Epithelial cell of prostate (primary cell): ENCODE results near the gene DDX10.
A peak's percentile ranks its signal among the peaks of the same experiment; 100 is the strongest.

ENCODE experiments used
- DNase-seq: peaks from one replicate; pipeline ENCODE4 v3.0.0-alpha.2; 2011; ENCODE audit warnings: low read depth, low spot score
- H3K27ac ChIP-seq: fragments of 450-650 bp; 2 replicates; pipeline ENCODE4 v1.5.1; 2017; ENCODE audit warnings: mild to moderate bottlenecking

Gene DDX10

DNA sequence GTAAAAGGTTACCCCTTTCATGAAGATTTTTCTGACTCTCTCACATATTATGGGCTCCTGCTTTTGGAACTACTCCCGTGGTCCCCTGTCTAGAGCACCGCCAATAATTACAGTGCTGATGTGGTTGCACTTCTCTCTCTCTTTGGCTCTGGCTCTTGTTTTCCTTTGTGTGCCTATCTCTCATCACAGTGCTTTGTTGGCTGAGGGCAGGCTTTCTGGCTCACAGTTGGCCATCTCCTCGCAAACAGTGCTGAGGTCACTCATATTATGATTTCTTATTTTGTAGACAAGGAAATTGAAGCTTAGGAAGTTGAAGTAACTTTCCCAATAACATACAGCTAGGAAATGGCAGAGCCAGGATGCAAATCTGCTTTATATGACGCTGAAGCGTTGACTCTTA lies 192.5 kb downstream of the DDX10 start:
- no peak for DNase-seq
- no peak overlapping the region for H3K27ac ChIP-seq

DNA sequence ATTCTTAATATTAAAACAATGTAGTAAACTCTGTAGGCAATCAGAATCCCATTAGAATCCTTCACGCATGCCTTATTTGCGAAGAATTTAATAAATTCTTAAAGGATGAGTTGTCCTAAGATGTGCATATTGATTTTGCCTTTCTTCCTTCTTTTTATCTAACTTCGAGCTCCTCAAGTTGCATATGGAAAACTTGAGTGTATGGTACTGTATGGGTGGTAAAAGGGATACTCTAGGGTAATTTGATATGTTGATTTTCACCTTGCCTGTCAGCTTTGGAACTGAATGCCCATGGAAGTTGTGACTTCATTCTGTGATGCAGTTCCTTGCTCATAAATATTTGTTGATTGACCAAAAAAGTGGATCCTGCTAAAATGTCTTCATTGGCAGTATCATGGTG lies 193.8 kb downstream of the DDX10 start:
- no peak overlapping the region for H3K27ac ChIP-seq
- DNase-seq = no peak

DNA sequence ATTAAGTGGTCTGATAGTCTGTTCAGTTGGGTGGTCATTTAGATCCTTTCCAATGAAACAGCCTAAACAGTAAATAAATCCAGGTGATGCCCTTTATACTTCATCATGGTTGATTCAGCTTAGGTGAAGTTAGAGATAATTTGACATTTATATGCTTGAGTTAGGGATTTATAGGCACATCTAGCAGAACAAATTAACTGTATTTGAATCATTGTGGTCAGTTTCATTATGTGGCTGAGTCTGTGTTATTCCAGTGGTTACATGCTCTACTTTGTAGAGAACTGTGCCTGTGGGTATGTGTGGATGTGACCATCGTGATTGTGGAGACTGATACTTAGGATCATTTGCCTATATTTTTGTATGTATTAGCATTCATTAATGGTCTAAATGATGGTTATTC lies 194.6 kb downstream of the DDX10 start:
- DNase-seq = no peak
- no peak overlapping the region for H3K27ac ChIP-seq

DNA sequence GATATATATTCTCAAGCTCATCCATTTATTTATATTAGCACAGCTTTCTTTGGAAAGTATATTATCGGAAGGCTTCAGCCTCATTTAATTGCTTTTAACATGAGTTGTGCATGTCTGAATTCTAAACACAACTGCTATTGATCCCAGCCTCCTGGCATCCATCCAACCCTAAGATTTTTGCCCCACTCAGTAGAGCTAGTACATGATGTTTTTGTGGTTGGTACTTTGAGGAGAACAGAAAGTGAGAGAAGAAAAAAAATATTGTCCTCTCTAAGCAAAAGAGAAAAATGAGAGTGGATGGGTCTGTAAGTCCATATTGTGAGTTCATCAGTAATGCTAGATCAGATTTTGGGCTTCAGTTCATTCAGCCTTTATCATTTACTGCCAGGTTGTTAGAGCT lies 198.7 kb downstream of the DDX10 start:
- no peak overlapping the region for H3K27ac ChIP-seq
- DNase-seq = no peak

DNA sequence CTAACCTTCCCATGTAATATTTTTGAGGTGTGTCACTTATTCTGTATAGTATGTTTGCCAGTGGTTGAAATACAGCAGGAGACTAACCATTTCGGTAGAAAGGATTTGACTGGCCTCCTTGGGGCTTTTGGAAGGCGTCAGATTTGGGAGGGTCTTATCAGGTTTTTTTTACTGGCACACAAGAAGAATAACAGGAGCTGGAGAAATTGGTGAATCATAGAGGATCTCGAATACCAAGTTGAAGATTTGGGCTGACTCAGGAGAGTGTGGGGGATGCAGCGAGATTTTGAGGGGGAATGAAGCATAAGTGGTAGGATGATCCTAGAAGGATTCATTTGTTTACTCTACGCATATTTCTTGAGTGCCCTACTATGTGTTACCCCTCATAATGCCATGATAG lies 200.5 kb downstream of the DDX10 start:
- DNase-seq = no peak
- H3K27ac ChIP-seq = no peak overlapping the region

DNA sequence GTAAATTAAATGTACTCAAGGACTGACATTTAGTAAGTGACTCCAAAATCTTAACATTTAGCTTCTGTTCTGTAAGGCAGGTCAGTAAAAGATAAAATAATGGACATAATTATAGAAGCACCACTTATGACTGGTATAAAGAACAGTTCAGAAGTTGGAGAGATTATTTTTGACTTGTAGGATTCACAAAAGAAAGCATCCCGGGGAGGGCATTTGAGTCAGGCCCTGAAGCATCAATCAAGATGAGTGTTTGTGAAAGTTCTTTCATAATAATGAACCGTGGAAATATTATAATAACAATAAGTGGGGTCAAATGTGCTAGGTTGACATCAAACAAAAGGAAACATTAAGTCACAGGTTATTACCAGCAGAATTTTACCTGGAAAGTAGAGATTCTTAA lies 201.9 kb downstream of the DDX10 start:
- DNase-seq = no peak
- no peak overlapping the region for H3K27ac ChIP-seq

DNA sequence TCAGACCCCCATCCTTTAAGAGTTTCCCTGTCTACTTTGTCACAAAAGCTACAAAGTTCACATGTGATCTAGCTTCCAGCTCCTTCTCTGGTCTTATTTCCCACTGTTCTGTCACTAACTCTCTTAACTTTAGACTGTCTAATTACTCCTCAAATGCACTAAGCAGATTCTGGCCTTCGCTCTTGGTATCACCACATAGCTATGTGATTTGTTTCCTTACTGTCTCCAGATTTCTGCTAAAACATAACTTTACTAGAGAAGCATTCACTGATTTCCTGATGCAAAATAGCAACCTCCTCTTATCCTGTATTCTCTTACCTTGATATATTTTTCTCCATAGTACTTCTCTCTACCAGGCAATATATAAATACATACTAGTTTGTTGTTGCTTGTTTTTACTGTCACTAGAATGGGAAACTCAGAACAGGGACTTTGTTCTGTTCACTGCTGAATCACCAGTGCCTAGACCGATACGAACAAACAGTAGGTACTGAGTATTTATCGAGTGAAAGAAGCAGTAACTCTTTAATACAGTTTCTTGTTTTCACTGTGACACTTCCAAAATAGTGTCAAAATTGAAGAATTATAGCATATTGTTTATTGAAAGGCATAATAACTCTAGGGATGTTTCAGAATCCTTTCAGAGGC lies 205.6 kb downstream of the DDX10 start:
- no peak for DNase-seq
- peak overlapping the region; percentile 76 for H3K27ac ChIP-seq

DNA sequence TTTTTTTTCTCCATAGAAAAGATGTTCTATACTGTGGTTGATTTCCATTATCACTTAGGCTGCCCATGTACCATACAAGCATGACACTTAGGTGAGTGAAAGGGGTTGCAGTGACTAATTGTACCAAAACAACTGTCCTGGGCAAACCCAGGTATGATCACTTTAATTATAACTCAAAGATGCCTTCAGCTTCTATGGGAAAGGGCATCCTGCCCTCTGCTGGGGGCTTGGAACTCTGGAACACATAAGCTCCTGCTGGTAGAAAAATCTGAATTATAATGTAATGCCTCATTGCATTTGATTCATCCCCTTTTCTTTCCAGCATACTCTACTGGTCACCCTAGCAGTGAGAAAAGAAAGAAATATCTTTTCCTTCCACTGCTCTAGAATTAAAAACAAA lies 206.3 kb downstream of the DDX10 start:
- DNase-seq = no peak
- peak overlapping the region; percentile 76 for H3K27ac ChIP-seq

DNA sequence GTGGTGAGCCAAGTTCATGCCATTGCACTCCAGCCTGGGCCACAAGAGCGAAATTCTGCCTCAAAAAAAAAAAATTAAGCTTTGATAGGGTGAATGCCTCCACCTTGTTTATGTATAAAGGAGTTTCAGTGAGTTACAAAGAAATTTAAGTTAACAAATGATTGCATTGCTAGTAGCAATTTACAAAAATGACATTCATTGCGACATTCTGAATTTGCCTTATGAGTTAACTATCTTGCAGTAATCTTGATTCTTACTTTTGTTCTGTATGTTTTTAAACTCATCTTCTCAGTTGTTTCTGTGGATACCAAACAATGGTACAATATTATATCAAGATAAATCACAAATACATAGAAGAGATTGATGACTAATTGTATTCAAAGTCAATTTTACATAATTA lies 207.0 kb downstream of the DDX10 start:
- DNase-seq = no peak
- peak overlapping the region; percentile 76 for H3K27ac ChIP-seq

DNA sequence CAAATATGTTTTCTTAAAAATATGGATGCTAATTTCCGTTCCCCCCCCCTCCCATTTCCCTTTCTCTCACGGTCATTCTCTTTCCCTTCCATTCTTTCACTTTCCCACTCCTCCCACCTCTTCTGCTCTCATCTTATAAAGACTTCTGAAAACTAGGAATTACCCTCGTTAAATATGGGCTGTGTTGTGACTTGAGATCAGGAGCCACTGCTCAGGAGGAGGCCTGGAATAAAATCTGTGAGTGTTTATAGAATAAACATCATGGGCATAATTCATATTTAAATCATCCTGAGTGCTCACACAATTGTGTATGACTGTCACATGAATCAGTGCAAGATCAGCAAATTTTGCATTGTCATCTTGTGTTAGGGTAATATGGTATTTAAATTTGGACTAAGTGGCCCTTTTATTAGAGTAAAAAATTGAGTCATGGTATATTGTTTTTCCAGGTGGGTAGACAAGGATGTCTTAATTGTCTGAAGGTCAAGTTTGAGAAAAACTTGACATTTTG lies 208.0 kb downstream of the DDX10 start:
- no peak for DNase-seq
- peak overlapping the region; percentile 76 for H3K27ac ChIP-seq

DNA sequence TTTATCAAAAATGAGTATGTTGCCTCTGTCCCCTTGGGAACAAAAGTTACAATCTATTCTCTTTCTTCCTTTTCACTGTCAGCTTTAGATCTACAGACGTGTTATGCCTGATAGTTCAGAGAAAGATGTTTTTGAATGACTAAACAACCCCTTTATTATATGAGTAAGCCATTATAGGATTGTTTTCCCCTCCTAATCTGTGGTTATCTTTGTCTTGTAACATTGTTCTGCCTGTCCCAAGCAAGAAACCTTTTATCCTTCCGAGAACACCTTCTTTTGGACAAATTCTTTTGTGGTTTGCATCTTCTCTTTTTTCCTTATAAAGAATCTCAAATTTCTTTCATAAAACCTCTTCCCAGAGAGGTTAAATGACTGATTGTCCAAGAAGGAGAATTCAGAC lies 208.4 kb downstream of the DDX10 start:
- H3K27ac ChIP-seq = peak overlapping the region; percentile 76
- no peak for DNase-seq

DNA sequence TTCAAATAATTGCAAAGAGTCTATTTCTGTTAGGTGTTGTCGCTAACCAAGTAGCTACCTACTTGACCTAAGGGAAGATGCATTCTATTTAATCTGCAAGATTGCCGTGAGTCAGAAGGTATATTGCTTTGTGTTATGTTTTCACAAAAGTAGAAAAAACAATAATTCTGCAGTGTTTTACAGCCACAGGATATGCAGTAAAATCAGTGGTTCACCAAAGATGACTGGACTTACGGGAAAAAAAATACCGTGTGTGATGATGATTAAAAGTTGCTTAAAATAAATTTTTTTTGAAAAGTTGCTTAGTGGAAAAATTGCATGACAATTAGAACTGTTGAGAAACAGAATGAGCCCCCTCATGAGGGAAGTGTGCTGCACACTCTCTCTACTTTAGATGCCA lies 209.1 kb downstream of the DDX10 start:
- no peak overlapping the region for H3K27ac ChIP-seq
- no peak for DNase-seq

DNA sequence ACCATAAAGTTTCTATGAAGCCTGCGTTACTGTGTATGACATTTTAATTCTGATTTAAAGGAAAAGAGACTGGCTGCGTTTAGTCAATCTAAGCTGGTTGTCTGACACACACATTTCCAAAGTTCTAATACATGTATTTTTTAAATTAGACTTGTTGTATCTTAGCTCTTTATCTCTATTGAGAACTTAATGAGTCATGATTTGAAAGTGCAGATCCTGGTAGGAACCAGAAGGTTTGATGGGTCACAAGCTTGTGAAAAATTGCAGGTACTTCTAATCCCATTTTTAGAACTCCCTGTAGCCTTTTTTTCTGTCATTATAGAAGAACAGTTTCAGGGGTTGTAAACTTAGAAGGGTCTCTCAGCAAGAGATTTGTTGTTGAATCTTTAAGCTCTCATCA lies 210.3 kb downstream of the DDX10 start:
- H3K27ac ChIP-seq = no peak overlapping the region
- DNase-seq = no peak

DNA sequence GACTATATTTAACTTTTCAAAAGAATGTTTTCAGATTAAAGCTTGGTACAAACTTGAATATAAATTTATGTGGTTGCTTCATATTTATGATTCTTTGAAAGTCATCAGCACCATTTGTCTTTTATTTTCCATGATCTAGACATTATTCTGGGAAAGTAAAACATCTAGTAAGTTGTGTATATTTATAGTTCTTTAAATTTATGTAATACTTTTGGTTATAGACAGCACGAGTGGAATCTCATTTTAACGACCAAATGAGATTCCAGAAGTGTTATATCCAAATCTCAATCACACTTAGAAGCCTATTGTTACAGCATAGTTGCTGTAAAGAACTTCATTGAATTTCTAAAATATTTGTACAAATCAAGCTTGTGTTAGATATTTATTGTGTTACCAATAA lies 212.3 kb downstream of the DDX10 start:
- H3K27ac ChIP-seq = no peak overlapping the region
- DNase-seq = no peak

DNA sequence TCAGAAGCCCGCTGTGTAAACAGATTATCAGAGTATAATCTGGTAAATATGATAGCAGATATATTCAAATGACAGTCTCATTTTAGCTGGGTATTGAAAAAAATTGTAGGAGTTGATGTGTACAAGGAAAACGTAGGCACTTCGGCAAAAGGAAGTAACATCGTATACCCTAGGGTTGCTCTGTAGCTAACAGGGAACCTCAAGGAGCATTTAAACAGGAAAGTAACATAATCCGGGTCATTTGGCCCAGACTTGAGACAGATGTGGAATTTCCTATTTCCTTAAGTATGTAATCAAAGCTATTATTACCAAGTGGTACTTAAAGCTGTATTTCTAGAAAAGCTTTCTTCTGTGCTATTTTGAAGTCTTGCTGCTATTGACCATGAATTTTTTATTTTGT lies 215.6 kb downstream of the DDX10 start:
- no peak for DNase-seq
- no peak overlapping the region for H3K27ac ChIP-seq

DNA sequence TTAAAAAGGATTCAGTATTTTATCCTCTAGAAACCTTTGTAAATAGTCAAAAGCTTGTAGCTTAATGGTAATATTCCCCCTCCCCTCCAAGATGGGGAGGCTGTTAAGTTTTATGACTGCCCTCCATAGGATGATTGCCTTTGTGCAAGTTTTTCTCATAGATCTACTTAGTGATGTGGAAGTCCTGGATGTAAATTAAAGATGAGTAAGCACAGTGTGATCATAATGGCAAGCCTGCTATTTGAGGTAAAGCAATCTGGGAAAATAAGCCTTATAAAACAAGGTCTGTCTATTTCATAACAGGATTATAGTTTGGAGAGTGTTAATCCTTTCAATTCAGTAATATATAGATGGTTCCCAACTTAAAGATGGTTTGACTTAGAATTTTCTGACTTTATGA lies 216.3 kb downstream of the DDX10 start:
- no peak for DNase-seq
- no peak overlapping the region for H3K27ac ChIP-seq

DNA sequence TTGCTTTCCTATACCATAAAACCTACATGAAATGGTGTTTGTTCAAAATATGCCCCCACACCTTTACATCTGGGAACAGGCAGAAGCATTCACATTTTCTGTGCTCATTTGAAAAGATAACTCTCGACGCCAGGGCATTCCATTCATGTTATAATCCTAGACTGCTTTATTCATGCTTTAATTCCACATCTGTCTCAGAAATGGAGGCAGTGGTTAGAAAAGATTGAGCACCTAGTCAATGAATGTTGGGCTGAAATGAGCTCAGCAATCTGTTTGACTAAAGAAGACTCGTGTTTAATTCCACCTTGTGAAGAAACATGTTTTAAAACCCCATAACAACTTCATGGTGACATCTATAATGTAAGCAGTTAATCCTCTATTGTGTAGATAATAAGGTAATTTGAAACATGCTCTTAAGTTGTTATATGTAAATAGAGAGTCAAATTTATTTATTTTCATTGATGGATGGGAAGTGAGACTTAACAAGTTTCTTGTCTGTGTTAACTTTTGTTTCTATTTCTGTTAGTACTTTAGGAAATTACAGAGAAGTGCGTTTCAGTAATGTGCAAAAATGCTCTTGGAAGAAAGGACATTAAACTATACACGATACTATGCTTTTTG lies 217.5 kb downstream of the DDX10 start:
- no peak overlapping the region for H3K27ac ChIP-seq
- no peak for DNase-seq

DNA sequence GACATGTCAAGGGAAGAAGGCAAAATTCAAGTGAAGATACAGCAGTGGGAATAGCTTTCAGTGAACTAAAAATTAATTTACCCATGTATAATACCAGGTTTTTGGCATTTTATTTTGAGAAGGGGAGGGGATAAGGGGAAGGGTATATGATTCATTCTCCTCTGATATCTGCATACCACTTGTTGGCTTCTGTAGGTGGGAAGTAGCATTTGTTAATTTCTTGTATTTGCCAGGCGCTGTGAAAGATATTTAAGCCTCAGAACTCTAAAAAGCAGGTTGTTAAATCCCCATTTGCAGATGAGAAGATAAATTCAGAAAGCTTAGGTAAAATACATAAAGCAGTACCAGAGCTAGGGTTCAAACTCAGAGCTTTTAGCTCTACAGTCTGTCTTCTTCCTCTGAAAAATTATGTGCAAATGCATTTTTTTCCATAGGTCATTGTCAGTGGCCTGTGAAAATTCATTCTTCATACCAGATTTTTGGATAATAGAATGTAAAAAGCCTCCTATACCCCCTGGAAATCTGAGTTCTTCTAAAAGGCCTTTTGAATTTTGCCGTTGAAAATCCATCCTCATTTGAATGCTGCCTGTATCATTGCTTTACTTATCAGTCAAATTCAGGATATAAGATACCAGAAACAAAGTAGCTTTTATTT lies 221.3 kb downstream of the DDX10 start:
- no peak for DNase-seq
- peak overlapping the region; percentile 35 for H3K27ac ChIP-seq

DNA sequence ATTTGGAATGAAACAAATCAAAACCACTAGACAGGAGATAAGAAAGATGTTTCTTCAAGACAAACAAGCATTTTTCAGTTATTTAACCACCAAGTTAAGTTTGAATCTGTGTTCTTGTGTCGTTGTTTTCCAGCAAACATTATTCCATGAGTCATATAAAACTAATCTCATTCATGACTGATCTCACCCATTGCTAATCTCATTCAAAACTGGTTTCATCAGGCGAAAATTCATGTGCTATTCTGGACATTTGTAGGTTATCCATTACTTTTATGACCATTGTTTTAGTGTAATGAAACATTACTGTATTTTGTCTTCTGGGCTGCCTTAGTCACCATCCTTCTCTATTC lies 221.8 kb downstream of the DDX10 start:
- peak overlapping the region; percentile 35 for H3K27ac ChIP-seq
- DNase-seq = no peak

DNA sequence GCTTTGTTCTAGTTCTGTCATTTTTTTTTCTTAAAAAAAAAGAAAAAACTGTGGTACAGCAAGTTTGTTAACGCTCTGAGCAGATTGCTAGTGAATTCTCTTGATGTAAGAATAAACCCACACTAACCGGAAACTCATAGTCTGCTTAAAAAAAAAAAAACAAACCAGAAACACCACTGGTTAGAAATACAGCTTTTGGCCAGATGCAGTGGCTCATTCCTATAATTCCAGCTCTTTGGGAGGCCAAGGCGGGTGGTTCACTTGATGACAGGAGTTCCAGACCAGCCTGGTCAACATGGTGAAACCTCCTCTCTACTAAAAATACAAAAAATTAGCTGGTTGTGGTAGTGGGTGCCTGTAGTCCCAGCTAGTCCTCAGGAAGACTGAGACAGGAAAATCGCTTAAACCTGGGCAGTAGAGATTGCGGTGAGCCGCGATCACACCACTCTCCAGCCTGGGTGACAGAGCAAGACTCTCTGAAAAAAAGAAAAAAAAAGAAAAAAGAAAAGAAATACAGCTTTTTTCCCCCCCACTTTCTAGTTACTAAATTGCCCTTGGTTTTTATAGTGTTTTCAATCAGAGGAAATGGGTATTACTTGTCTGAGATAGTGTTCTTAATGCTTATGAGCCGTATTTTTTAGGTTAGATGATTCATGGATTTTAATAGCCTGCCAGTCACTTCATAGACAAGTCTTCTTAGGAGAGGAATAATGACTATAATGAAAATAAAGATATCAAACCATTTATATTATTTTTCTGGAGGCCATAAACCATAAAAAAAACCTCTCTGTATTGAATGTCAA lies 222.8 kb downstream of the DDX10 start:
- H3K27ac ChIP-seq = peak overlapping the region; percentile 35
- DNase-seq = no peak

DNA sequence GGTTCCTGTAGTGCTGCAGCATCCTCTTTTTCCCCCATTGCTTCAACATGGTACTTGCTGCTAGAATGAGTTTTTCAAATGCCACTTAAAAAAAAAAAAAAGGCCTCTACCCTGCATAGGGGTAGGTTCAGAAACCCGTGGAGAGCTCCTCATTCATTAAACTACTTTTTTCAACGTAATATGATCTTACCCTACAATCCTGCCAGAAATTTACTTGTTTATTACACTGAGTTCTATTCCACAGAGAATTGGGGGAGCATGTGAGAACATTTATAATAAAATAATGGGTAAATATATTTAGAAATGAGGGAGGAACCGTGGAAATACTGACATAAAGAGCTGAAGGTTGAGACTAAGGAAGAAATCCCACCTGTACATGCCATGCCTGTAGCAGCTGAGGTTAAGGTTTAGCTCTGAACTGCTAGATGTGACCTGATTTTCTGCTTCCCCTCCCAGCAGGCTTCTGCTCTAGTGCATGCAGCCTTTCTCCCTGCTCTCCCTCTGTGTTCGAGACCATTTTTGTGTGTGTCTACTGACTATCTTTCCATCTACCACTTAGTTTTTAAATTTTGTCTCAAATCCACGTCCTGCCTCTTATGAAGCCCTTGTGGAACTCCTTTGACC lies 225.7 kb downstream of the DDX10 start:
- no peak for DNase-seq
- H3K27ac ChIP-seq = no peak overlapping the region
